ENCODE results near the gene SELENOP.
"Not testable (repeated sequence)": the region's sequence is repeated elsewhere in the genome, so short reads cannot be mapped to it uniquely, and the experiment has no call there.

SELENOP gene

DNA sequence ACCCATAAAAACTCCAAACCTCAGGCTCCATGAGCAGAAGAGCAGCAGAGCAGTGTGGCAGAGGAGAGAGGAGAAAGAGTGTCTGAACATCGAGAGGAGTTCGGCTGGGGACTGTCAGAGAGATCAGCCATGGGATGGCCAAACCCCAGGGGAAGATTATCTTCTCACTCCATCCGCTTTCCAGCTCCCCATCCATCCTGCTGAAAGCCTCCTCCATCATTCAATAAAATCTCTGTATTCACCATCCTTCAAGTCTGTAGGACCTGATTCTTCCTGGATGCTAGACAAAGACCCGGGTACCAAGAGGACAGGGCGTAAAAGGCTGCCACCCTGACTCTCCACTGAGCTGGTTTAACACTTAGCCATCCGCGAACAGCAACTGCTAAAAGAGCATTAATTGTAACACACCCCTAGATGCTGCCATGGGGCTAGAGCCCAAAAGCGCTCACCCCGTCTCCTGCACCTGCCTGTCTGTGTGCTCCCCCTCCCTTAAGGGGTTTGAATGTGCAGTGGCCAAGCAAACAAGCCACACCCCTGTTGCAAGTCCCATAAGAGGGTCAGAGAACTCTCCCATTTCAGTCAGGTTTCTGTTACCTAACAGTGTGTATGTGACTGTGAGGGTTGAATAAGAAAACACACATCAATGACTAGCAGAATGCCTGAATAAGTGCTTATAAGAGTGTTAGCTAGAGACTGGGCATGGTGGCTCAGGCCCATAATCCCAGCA, 13.9 kb upstream of the SELENOP start:
- DNase-seq, result no peak

DNA sequence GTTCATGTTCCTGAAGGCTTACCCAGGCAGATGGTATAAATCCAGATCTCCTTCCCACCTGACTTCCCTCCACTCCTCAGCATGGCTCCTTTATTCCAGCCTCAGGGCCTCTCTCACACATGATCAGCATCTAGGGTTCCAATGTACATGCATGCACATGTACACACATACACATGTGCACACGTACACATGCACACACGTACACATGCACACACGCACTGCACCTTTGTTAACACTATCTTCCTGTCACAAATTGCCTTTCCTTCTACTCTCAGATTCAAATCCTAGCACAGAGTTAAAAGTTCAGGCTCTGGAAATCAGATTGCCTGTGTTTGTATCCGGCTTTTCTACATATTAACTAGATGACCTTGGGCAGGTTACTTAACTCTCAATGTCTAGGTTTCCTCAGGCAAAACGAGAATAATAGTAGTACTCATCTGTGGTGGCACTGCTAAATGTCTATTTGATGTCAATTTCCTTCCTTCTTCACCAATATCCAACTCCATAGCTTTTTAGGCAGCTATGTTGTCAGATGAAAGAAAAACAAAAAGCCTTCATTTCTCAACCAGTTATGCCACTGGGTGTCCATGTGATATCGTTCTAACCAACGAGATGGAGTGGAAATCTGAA, 12.8 kb upstream of the SELENOP start:
- no peak for DNase-seq

DNA sequence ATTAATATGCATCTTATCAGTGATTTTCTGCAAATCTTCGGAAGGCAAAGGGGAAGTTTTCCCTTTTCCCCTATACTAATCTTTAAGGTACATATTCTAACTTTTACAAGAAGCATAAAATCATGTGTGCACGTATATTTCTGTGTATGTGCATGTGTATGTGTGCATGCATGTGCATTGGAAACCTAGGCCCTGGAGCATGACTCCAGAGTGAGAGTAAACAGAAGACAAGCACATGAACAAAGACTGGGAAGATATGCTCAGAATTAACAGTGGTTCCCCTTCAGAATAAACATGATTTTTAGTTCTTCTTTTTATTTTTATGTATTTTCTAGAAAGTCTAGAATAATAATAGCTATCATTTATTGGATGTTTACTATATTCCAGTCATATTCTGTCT, 10.9 kb upstream of the SELENOP start:
- DNase-seq, result no peak

DNA sequence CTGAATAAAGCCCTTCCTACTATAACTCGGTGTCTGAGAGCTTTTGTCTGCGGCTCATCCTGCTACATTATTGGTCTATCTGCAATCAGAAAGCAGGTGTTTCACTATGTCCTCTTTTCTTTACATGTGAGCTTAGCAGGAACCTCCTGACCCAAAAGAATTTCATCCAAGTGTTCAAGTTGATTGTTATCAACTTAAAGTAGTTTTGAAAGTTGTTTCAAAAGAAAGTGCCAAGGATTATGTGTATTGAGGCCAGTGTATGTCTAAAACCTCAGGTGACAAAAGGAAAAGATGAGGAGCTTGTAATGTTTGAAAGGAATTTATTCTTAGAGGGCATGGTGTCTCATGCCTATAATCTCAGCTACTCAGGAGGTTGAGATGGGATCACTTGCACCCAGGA, 8.1 kb upstream of the SELENOP start:
- no peak for DNase-seq

DNA sequence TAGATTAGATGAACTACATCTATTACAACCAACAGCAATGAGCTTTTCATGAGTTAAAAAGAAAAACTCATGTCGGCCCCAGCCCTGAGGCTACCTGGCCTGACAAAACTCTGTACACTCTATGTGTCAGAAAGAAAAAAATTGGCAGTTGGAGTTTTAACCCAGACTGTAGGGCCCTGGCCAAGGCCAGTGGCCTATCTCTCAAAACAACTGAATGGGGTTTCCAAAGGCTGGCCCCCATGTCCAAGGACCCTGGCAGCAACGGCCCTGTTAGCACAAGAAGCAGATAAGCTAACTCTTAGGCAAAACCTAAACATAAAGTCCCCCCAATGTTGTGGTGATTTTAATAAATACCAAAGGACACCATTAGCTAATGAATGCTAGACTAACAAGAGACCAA, 4.9 kb upstream of the SELENOP start:
- DNase-seq, result not testable (repeated sequence)

DNA sequence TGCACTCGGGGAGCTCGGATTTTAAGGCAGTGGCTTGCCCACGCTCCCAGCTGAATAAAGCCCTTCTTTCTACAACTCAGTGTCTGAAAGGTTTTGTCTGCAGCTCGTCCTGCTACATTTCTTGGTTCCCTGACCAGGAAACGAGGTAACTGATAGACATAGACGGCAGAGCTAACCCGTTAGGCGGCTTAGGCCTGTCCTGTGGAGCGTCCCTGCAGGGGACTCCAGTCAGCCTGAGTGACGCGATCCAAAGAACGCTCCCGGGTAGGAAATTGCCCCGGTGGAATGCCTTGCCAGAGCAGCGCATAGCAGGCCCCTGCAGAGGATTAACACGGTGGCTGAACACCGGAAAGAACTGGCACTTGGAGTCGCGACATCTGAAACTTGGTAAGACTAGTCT, 1.8 kb upstream of the SELENOP start:
- DNase-seq, result no peak

DNA sequence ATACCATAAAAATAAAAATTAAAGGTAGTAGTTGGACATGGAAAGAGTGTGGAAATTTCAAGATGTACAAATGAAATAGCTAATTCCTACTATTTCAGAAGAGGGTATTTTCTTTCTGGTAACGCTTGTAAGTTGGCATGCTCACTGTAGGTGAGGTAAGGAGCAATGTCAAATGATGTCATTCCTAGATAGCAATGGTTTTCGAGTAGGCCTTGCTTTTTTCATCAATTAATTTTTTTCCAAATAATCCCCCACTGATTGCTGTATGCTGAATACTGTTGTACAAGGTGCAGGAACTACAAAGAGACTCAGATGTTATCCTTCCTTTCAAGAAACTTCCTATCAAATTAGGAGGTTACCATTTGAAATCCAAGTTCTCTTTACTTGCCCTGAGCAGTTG, 928 bp upstream of the SELENOP start:
- DNase-seq, result no peak

DNA sequence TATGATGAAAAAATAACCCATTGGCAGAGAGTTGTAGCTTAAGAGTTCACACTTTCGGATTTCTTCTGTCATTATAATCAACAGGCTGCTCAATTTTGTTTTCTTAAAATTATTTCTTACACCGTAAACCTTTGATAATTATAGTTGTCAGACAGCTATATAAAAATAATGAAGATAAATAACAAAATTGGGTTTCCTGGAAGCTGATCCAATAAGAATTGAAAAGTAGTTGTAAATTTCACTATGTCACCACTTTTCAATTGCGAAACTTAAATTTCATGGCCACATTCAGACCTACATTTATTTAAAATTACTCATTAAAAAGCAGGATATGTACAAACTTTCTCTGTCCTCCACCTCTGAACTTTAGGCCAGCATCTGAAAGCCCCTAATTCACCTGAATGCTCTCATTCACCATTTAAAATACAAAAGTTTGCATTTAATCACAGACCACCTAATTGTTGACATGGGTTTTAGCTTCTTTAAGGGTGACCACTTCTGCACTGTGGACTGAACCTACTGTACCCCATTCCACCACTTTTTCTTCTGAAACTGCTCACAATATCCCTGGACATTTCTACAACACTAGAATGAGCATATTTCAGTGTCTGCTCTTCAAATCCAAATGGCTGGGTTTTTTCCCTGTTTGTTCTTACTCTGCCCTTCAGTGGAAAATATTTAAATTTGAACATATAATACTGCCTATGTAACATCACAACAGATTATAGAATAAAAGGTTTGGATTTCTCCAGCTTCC, 680 bp downstream of the SELENOP start:
- no peak for DNase-seq

DNA sequence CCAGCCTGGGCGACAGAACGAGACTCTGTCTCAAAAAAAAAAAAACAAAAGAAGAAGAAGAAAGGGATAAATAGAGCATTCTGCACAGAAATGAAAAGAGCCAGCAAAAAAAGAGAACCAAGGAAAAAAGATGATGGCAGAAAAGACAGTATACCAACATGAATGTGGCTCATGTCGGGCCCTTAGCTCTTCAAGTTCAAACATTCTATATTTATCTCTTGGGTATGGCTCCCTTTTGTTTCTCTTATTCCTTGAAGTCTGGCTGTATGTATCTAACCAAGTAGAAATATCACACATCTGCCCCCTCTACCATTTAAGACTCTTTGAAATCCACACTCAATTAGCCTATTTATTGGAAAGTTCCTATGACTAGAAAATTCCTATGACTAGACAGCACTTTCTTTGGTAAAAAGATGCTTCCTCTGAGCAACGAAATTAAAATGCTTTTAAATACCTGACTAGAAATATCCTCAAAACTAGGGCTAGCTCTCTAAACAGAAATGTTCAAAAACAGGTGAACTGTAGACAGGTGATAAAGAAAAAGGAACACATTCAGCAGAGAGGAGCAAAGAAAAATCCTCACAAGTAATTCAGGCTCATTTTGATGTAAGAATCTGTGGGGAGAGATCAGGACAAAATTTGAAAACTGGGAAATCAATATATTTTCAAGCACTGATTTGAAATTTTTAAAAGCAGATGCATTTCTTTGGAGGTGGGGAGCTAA, 2.6 kb downstream of the SELENOP start:
- DNase-seq, result no peak

DNA sequence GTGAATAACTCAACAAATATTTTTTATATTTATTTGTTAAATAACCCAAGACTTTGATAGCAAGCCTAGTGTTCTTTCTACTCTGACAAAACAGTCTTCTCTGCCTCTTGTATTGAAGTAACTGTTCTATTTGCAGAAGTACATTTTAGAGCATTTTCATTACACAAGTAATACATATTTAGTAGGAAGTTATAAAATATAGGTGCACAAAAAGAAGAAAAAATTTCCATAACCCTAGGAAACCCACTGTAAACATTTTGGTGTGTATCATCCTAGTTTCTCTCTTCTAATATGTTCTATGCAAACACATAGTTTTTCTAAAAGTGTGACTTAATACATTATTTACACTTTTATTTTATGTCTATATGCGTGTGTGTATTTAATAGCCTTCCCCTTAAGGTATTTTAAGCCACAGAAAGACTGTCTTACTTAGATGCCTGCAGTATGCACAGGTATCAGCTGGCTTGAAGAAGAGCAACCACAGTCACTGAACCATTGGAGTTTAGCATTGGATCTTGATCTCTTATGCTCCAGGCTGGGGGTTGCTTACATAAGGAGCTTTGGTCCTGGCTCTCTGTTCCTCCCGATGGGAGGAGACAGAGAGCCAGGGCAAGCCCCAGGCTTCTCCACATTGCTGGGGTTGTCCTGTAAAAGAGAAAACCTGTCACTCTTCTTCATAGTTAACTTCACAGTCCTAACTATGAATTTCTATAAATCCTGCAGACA, 3.8 kb downstream of the SELENOP start:
- DNase-seq, result no peak

DNA sequence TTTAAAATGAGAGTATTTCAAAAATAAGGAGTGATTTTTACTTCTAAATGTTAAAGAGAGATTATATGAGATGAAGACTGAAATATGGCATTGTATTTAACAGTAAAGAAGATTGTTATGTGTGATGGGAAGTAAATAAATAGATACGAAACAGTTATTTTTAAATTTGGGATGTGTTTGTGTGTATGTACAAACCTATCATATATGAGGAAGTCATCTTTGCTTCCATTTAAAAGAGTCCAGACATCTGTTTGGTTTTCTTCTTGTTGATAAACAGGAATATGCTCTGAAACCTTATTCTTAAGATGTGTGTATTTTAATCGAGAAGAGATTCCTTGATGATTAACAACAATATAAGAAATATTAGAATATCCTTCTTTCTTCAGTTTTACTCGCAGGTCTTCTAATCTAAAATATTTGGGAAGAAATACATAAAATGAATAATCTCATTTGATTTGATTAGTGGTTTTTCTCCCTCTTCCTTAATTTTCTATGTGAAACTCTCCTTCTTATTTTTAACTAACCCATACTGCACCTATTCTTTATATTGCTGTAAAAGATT, 4.9 kb downstream of the SELENOP start:
- DNase-seq, result no peak

DNA sequence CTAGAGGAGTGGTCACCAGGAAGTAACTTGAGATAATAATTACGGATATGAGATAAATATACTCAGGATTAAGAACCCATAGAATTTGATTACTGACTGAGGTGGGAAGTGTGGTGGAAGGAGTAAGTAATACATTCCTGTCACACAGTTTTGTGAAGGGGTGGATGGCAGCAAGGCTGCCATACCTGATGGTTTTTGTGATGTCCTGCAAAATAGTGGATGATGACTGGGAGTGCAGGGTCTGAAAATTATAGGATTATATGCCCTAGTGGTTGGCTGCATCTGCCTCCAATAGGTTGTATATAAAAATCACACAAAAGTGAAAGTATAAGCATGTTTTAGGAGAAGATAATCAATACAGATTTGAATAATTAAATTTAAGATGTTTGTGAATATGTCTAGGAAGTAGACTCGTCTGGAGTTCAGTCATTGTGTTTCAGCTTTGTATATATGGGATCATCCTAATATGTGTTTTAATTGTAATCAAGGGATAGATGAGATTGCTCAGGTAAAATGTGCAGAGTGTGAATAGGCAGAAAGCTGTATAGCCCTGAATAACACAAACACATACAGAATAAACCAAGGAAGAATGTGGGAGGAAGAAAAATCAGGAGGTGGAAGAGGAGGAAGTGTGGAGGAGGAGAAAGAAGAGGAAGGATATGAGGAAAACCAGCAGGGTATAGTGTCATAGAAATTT, 5.5 kb downstream of the SELENOP start:
- no peak for DNase-seq

DNA sequence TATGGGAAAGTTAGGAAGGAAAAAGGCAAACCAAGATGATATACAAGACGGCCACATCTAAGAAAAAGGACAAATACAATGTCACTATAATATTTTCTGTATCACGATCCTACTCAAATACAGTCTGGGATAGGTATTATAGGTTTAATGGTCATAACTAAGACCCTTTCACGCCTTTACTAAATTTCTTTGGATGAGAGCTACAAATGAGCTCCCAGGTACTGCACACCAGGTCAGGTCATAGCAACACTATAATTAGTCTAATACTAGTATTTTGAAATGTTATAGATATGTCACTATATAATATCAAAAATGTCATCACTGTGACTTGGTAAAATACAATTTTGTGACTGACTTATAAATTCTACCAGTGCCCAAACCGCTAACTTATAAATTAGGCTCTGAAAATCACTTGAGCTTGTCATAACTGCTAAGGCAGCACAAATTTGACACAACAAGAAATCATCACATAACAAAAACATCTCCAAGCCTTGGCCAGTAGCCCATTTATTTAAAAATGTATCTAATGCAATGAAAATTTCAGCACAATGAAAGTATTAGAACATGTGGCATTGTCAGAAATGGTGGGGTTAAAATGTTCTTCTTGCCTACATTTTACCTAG, 6.9 kb downstream of the SELENOP start:
- DNase-seq, result no peak

DNA sequence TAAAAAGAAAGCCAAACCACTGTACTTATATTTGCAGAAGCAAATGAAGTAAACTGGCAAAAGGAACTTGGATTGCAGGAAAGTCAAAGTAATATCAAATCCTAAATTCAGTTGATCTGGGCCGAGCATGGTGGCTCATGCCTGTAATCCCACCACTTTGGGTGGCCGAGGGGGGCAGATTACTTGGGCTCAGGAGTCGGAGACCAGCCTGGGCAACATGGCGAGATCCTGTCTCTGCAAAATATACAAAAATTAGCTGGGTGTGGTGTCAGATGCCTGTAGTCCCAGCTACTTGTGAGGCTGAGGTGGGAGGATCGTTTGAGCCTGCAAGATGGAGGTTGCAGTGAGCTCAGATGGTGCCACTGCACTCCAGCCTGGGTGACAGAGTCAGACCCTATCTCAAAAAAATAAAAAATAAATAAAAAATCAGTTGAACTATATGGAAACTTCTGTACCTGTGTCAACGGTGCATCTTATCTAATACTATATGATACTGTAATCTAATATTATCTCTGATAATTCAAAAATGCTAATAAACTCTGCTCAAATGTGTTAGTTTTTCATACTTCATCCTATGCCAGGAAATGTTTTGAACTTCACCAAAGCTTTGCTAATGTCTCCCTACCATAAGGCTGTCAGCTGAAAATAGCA, 10.1 kb downstream of the SELENOP start:
- no peak for DNase-seq

DNA sequence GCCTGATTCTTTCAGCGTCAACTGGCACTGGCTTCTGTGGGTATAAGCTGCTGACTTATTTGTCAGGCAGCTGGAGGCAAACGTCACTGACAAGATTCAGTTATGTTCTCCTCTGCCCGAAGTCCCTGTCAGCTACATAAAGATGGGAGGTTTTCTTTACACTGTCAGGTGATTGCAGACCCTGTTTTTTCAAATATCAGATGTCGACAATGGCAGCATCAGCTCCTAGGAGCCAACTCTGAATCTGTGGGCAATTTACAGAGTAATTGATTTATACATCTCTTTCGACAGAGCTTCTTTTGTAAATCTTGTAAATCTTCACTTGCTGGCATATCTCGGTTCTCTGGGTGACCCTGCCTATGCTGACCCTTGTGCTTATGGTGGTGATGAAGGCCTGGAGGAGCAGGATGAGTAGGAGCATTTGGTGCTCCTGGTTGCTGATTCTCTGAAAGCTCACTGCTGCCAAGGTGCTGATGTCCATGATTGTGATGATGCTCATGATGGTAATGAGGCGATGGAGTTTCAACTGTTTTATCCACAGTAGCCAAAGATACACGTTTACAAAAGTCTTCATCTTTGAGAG, 10.9 kb downstream of the SELENOP start:
- no peak for DNase-seq

DNA sequence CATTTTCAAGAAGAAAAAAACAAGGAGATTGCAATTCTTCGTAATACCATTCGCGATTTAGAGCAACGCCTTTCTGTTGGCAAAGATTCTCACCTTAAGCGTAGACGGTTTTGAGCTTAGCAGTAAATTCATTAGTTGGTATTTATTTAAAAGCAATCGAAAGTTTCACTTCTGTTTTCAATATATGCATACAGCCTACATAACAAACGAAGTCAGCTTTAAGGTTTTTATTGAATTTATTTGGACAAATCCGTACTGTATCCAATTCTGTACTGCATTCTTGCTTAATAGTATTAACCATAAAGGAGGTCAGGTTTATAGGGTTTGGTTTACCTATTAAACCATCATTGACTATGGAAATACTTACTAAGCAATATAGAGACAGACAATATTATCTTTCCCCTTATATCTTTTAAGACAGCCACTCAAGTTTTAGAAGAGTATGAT, 12.0 kb downstream of the SELENOP start:
- no peak for DNase-seq

DNA sequence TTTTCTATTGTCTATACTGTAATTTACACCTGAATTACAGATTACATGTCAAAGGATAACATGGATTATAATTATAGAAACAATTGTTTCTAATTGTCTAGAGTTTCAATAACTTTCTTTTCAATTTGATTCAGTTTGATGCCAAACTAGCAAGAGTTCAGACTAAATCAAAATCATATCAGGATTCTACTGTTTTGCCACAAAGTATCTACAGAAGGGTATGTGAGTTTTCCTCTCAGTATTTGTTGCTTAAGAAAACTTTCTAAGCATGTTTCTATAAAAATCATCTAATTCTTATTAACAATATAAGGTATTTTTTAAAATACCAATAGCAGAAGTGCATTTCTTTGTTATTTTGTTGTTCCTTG, 12.5 kb downstream of the SELENOP start:
- DNase-seq, result no peak

DNA sequence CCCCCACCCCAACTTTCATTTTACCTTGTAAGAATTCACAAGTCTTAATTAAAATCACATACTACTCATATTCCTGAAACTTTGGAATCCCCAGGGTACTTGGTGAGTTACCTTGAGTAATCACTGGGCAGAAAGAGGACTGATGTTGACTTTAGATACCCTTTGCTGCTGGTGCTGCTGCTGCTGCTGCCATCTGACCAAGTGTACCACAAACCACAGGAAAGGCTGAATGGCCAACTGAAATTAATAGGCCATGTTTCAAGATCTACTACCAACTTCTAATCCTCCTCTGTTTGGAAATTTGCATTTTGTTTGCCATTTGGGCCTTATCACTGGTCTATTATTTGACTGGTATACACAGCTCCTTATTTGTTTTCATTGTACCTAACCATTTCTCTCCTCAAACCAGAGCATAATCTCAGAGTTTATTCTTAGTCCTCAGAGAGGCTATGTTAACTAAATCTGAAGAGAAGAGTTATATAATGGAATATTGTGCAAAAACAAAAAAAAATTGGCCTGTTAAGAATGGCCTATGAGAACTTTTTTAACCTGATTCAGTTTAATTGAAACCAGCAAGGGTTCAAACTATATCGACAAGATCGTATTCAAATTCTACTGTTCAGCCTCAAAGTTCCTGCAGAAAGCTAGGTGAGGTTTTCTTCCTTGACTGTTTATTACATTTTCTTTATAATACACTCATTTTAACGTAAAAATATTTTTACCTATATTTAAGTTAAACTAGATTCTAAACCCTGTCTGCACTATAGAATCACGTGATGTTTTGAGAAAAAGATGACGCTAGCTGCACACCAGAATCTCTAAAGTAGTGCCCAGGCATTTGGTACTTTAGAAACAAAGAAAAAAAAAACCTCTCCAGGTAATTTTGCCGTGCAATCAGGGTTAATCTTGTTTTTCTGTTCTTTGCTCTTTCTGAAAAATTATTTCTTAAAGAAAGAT, 13.1 kb downstream of the SELENOP start:
- no peak for DNase-seq

DNA sequence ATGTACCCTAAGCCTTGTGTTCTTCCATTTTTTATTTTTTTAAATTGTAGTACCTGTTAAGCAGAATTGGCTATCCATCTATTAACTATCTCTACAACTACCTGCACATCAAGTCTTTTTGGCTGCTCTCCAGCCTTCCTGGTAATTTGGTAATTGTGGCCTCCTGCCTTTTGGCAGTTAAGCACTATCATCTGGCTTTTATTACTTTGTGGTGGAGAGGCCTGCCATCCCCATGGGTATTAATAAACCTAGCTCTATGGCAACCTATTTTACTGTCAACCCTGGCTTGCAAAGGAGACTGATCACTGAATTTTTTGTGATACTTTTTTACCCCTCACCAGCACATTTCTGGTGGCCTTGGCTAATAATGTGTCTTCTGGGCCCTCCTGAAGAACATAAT, 20.5 kb downstream of the SELENOP start:
- peak; percentile 36 for DNase-seq
